Neural progenitor cell (in vitro differentiated cells): ENCODE measurements around the gene CCL14. TPM values are rescaled to one million over a fixed set of nuclear protein-coding genes. Genes with fewer than 3 reads are reported as not detected.

Source experiments
- DNase-seq: peaks from one replicate; pipeline ENCODE4 v3.0.0-alpha.2; 2016; ENCODE audit warnings: low spot score
- H2AFZ ChIP-seq: fragments of 200-600 bp; sonication (generic); replicated peaks from 2 replicates; pipeline ENCODE4 v1.6.1; 2016; ENCODE audit warnings: antibody characterized with exemption
- H3F3A ChIP-seq: fragments of 200-600 bp; sonication (generic); 2 replicates; pipeline ENCODE4 v1.6.1; 2016; ENCODE audit warnings: antibody characterized with exemption, low read depth
- H3K27ac ChIP-seq: fragments of 200-600 bp; sonication (generic); 2 replicates; pipeline ENCODE4 v1.5.1; 2016; ENCODE audit warnings: mild to moderate bottlenecking
- H3K27me3 ChIP-seq: fragments of 200-600 bp; sonication (generic); 2 replicates; pipeline ENCODE4 v1.6.1; 2016; ENCODE audit warnings: mild to moderate bottlenecking, moderate library complexity
- H3K36me3 ChIP-seq: fragments of 200-600 bp; sonication (generic); 2 replicates; pipeline ENCODE4 v1.5.1; 2016
- H3K4me1 ChIP-seq: fragments of 200-600 bp; sonication (generic); 2 replicates; pipeline ENCODE4 v1.6.1; 2016; ENCODE audit warnings: mixed run types
- H3K4me2 ChIP-seq: fragments of 200-600 bp; sonication (generic); 2 replicates; pipeline ENCODE4 v1.6.1; 2016
- H3K4me3 ChIP-seq: fragments of 200-600 bp; sonication (generic); 2 replicates; pipeline ENCODE4 v1.5.1; 2016
- H3K79me2 ChIP-seq: fragments of 200-600 bp; sonication (generic); 2 replicates; pipeline ENCODE4 v1.6.1; 2016; ENCODE audit warnings: low read depth
- H3K9ac ChIP-seq: fragments of 200-600 bp; sonication (generic); 2 replicates; pipeline ENCODE4 v1.6.1; 2016
- H3K9me3 ChIP-seq: fragments of 200-600 bp; sonication (generic); 2 replicates; pipeline ENCODE4 v1.5.1; 2016; ENCODE audit warnings: low read depth
- H4K20me1 ChIP-seq: fragments of 200-600 bp; sonication (generic); 2 replicates; pipeline ENCODE4 v1.6.1; 2016; ENCODE audit warnings: low read depth
- H3K27ac Mint-ChIP-seq: 3 replicates; pipeline ENCODE4 v1.8.0; 2021; ENCODE audit warnings: mixed read lengths
- H3K27me3 Mint-ChIP-seq: 2 replicates; pipeline ENCODE4 v1.8.0; 2022; ENCODE audit warnings: low read depth, mild to moderate bottlenecking, inconsistent platforms, moderate library complexity, mixed read lengths; ENCODE audit not compliant: insufficient read depth
- H3K36me3 Mint-ChIP-seq: 3 replicates; pipeline ENCODE4 v1.8.0; 2021; ENCODE audit warnings: mixed read lengths
- H3K4me1 Mint-ChIP-seq: 3 replicates; pipeline ENCODE4 v1.8.0; 2021; ENCODE audit warnings: mixed read lengths
- H3K4me3 Mint-ChIP-seq: 3 replicates; pipeline ENCODE4 v1.8.0; 2021; ENCODE audit warnings: mild to moderate bottlenecking, moderate library complexity, mixed read lengths
- H3K9me3 Mint-ChIP-seq: 3 replicates; pipeline ENCODE4 v1.8.0; 2020; ENCODE audit warnings: mixed read lengths
- CTCF ChIP-seq: fragments of 200-600 bp; sonication (generic); IDR thresholded peaks from 2 replicates; pipeline ENCODE4 v1.5.1; 2017; ENCODE audit warnings: antibody characterized with exemption, mild to moderate bottlenecking
- EZH2 ChIP-seq: fragments of 200-600 bp; sonication (generic); IDR thresholded peaks from 2 replicates; pipeline ENCODE4 v1.6.1; 2017; ENCODE audit warnings: antibody characterized with exemption, mild to moderate bottlenecking, moderate library complexity
- EZH2phosphoT487 ChIP-seq: fragments of 200-600 bp; sonication (generic); IDR thresholded peaks from 2 replicates; pipeline ENCODE4 v1.6.1; 2017; ENCODE audit warnings: antibody characterized with exemption
- total RNA-seq: library from RNA; depleted of rRNA; stranded (reverse); fragments of >200 nt; gene quantifications from 2 replicates; pipeline ENCODE4 v1.2.3, GENCODE V29; 2015; ENCODE audit warnings: low replicate concordance

The CCL14 gene
- total RNA-seq, 1 donor from 2014 or later, result not detected

GRCh38 chr17:36030956-36031355 lies 44.4 kb upstream of the CCL14 start:
- H3K9ac ChIP-seq, result no peak overlapping the region
- no peaks in the 10 kb centered on the region for H3K36me3 ChIP-seq
- Mint-ChIP-seq H3K9me3 (peaks cover 2% of the 10 kb centered on the region), H3K36me3 (no peaks in the 10 kb centered on the region), H3K4me1 (peaks cover 9% of the 10 kb centered on the region), H3K27ac (no peak overlapping the region), H3K4me3 (no peak overlapping the region), H3K27me3 (peaks cover 7% of the 10 kb centered on the region)
- H3K79me2 ChIP-seq, result no peaks in the 10 kb centered on the region
- H3K4me1 ChIP-seq, result peaks cover 13% of the 10 kb centered on the region
- no peak overlapping the region for H3K4me3 ChIP-seq
- TF ChIP-seq CTCF (no peak), EZH2phosphoT487 (no peak), EZH2 (no peak)
- H4K20me1 ChIP-seq, result no peaks in the 10 kb centered on the region
- no peak overlapping the region for H3K27ac ChIP-seq
- no peak for DNase-seq
- H3K27me3 ChIP-seq, result no peaks in the 10 kb centered on the region
- no peaks in the 10 kb centered on the region for H3F3A ChIP-seq
- peak overlapping the region; percentile 15 for H2AFZ ChIP-seq
- H3K4me2 ChIP-seq, result peak overlapping the region; percentile 32
- H3K9me3 ChIP-seq, result no peaks in the 10 kb centered on the region

GRCh38 chr17:36027761-36028160 lies 41.2 kb upstream of the CCL14 start:
- Histone ChIP-seq H3K4me2 (no peak overlapping the region), H3K27me3 (no peaks in the 10 kb centered on the region), H2AFZ (no peak overlapping the region), H3K79me2 (no peaks in the 10 kb centered on the region), H3K27ac (no peak overlapping the region), H3F3A (no peaks in the 10 kb centered on the region), H3K9me3 (no peaks in the 10 kb centered on the region), H3K9ac (no peak overlapping the region), H4K20me1 (no peaks in the 10 kb centered on the region), H3K4me3 (no peak overlapping the region), H3K36me3 (no peaks in the 10 kb centered on the region), H3K4me1 (peaks cover 13% of the 10 kb centered on the region)
- Mint-ChIP-seq H3K27ac (no peak overlapping the region), H3K36me3 (no peaks in the 10 kb centered on the region), H3K27me3 (peaks cover 5% of the 10 kb centered on the region), H3K4me3 (no peak overlapping the region), H3K9me3 (peaks cover 2% of the 10 kb centered on the region), H3K4me1 (peaks cover 15% of the 10 kb centered on the region)
- no peak for TF ChIP-seq EZH2
- TF ChIP-seq EZH2phosphoT487, result no peak
- no peak for TF ChIP-seq CTCF
- no peak for DNase-seq

DNA sequence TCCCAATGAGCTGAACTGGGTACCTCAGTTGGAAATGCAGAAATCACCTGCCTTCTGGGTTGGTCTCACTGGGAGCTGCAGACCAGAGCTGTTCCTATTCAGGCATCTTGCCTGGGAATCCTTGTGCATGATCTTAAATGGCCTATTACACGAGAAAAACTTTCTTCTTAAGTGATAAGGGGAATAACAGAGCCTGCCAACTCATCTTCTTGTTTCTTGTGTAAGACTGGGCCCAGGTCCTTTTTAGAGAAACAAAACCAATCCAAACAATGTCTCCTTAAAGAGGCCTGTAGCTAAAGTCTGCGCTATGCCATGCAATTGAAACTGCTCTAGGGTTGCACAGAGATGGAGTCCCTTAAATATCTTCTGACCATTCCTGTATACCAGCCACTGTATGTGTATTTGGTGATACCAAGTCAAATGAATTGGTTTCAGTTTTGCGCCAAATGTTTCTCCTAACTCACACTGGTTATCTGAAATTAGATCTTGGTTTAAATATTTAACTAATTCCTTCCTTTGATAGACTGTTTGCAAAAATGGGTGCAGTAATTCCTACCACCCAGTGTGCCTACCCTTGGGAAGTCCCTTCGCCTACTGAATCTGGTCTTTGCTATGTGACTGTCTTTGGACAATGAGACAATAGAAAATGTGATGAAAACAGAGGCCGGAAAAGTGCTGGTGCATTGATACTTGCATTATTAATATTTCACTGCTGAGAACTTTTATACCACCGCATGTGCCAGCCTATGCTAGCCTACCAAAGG lies 37.8 kb upstream of the CCL14 start:
- H3K27me3 ChIP-seq, result peaks cover 10% of the 10 kb centered on the region
- no peaks in the 10 kb centered on the region for H3K36me3 ChIP-seq
- H3K27ac Mint-ChIP-seq, result no peak overlapping the region
- no peak overlapping the region for H3K4me3 Mint-ChIP-seq
- H3K4me3 ChIP-seq, result no peak overlapping the region
- H3K9me3 ChIP-seq, result no peaks in the 10 kb centered on the region
- DNase-seq, result no peak
- no peaks in the 10 kb centered on the region for H3K79me2 ChIP-seq
- H2AFZ ChIP-seq, result no peak overlapping the region
- no peak overlapping the region for H3K27ac ChIP-seq
- H3K4me1 ChIP-seq, result no peaks in the 10 kb centered on the region
- no peaks in the 10 kb centered on the region for H3F3A ChIP-seq
- H3K4me1 Mint-ChIP-seq, result peaks cover 6% of the 10 kb centered on the region
- H3K36me3 Mint-ChIP-seq, result no peaks in the 10 kb centered on the region
- TF ChIP-seq EZH2phosphoT487 (no peak), EZH2 (no peak), CTCF (no peak)
- H3K4me2 ChIP-seq, result no peak overlapping the region
- peaks cover 2% of the 10 kb centered on the region for H3K27me3 Mint-ChIP-seq
- no peaks in the 10 kb centered on the region for H4K20me1 ChIP-seq
- H3K9me3 Mint-ChIP-seq, result peaks cover 3% of the 10 kb centered on the region
- H3K9ac ChIP-seq, result no peak overlapping the region
